Panc1 (cell line): ENCODE measurements around the gene CSMD2. TPM values are rescaled to one million over a fixed set of nuclear protein-coding genes. Genes with fewer than 3 reads are reported as not detected.

Experiments
- ATAC-seq: fragments of 200-7000 bp; cut with Tn5 transposase; 2 replicates; pipeline ENCODE4 v1.9.1; 2020; ENCODE audit warnings: mild to moderate bottlenecking, moderate library complexity
- BruUV-seq: library from RNA; stranded (reverse); fragments of 400-500 nt; replicated peaks from 2 replicates; lab custom pipeline; 2021; lab: Mats Ljungman, UMichigan
- CTCF ChIA-PET: fragments of 300-600 bp; sonication (Branson Sonifier 250); formaldehyde crosslinking; loops from one replicate; lab custom pipeline; 2022; ENCODE audit warnings: antibody characterized with exemption; lab: Charles Lee
- POLR2A ChIA-PET: fragments of 300-600 bp; sonication (Branson Sonifier 250); formaldehyde crosslinking; loops from one replicate; lab custom pipeline; 2022; ENCODE audit warnings: antibody characterized with exemption; lab: Charles Lee
- DNase-seq: peaks from one replicate; pipeline ENCODE4 v3.0.0-alpha.2; 2010; ENCODE audit warnings: low read depth, low spot score
- H3K27ac ChIP-seq: 2 replicates; pipeline ENCODE4 v1.5.1; 2011; ENCODE audit warnings: mild to moderate bottlenecking, low read length, inconsistent platforms
- H3K27me3 ChIP-seq: fragments of 200-500 bp; sonication (Bioruptor generic); 2 replicates; pipeline ENCODE4 v1.6.0; 2014; ENCODE audit warnings: low read length, inconsistent platforms; ENCODE audit not compliant: control insufficient read depth, insufficient read depth
- H3K36me3 ChIP-seq: fragments of 200-500 bp; sonication (Bioruptor generic); 2 replicates; pipeline ENCODE4 v1.5.1; 2014; ENCODE audit warnings: inconsistent platforms, mild to moderate bottlenecking, low read length, moderate library complexity; ENCODE audit not compliant: control insufficient read depth, insufficient read depth
- H3K4me1 ChIP-seq: 2 replicates; pipeline ENCODE4 v1.5.1; 2011; ENCODE audit warnings: inconsistent platforms, mild to moderate bottlenecking, low read length, moderate library complexity; ENCODE audit not compliant: control insufficient read depth, insufficient read depth
- H3K4me3 ChIP-seq, 2 experiments: 2 replicates each; pipeline ENCODE4 v1.5.1; 2011 to 2012; ENCODE audit warnings: low read depth in 2 of 2, low read length in 2 of 2, mild to moderate bottlenecking in 2 of 2, inconsistent platforms in 1 of 2, moderate library complexity in 1 of 2
- H3K9me3 ChIP-seq: fragments of 200-500 bp; sonication (Bioruptor generic); 2 replicates; pipeline ENCODE4 v1.5.1; 2014; ENCODE audit warnings: low read depth, mild to moderate bottlenecking, inconsistent platforms, low read length, moderate library complexity; ENCODE audit not compliant: control insufficient read depth, insufficient read depth
- CTCF ChIP-seq: fragments of 450-650 bp; IDR thresholded peaks from 2 replicates; pipeline ENCODE4 v1.5.1; 2017; ENCODE audit warnings: mild to moderate bottlenecking
- POLR2AphosphoS5 ChIP-seq: IDR thresholded peaks from 2 replicates; pipeline ENCODE4 v1.6.1; 2012; ENCODE audit warnings: mild to moderate bottlenecking, low read depth, low read length, moderate library complexity
- REST ChIP-seq, 2 experiments: IDR thresholded peaks; 2 replicates each; pipeline ENCODE4 v1.6.1; 2011 to 2012; ENCODE audit warnings: low read depth in 2 of 2, control low read depth in 1 of 2, low read length in 1 of 2, mild to moderate bottlenecking in 1 of 2, moderate library complexity in 1 of 2; ENCODE audit not compliant: insufficient read depth in 1 of 2
- SIN3A ChIP-seq: IDR thresholded peaks from 2 replicates; pipeline ENCODE4 v1.6.1; 2012; ENCODE audit warnings: low read depth, mild to moderate bottlenecking, low read length, moderate library complexity, borderline replicate concordance; ENCODE audit not compliant: insufficient read depth
- TCF7L2 ChIP-seq: IDR thresholded peaks from 2 replicates; pipeline ENCODE4 v1.6.1; 2011; ENCODE audit warnings: mild to moderate bottlenecking, low read depth, low read length, inconsistent platforms
- in situ Hi-C: cut with HindIII; loops from 2 replicates; pipeline ENCODE4 v1.10.0; 2016; ENCODE audit warnings: low sequenced_read_pairs, low pct_unique_long_range_greater_than_20kb
- intact Hi-C: fragments of 100-400 bp; cut with micrococcal nuclease; formaldehyde crosslinking; loops from one replicate; pipeline ENCODE4 v1.10.0; 2022; ENCODE audit not compliant: unreplicated experiment
- total RNA-seq: library from RNA; stranded (reverse); gene quantifications from one replicate; pipeline ENCODE4 v1.2.1, GENCODE V29; 2021; ENCODE audit not compliant: unreplicated experiment

Gene CSMD2
- total RNA-seq, 1 experiment from 2014 or later = not detected

- Histone ChIP-seq H3K27ac (no peak overlapping the region), H3K36me3 (no peaks in the 10 kb centered on the region), H3K4me1 (no peaks in the 10 kb centered on the region), H3K4me3 (no peak overlapping the region), H3K27me3 (peaks cover 12% of the 10 kb centered on the region), H3K9me3 (no peaks in the 10 kb centered on the region)
- DNase-seq (no peak), ATAC-seq (no peak)
- intact Hi-C loops = no loop called here
- no TSS peak for BruUV-seq
- in situ Hi-C loops = no loop called here
- CTCF ChIA-PET = no interaction called here
- POLR2A ChIA-PET = no interaction called here
- TF ChIP-seq CTCF (no peak), TCF7L2 (no peak), REST (IDR thresholded peaks at IDR 0.05; ENCODE audit: insufficient read depth in 1 of 2, low read depth in 2 of 2, low read length in 1 of 2) (no peak), SIN3A (no peak), POLR2AphosphoS5 (no peak)
Measured at GRCh38 chr1:33519240-33519884, 645.7 kb downstream of the CSMD2 start.

GRCh38 chr1:33517596-33518250 is 647.3 kb downstream of the CSMD2 start:
- CTCF ChIA-PET = interaction anchor here (0.6 kb wide), 1 partner anchor 212 kb away, joined by 7 read pairs; no protein-coding TSS in a partner anchor

More at GRCh38 chr1:33517596-33518250, 647.3 kb downstream of the CSMD2 start:
- H3K27ac ChIP-seq = no peak overlapping the region
- no peaks in the 10 kb centered on the region for H3K27me3 ChIP-seq
- ATAC-seq = no peak
- no TSS peak for BruUV-seq
- TF ChIP-seq TCF7L2 (no peak), SIN3A (no peak), CTCF (no peak), POLR2AphosphoS5 (no peak), REST (IDR thresholded peaks at IDR 0.05; ENCODE audit: insufficient read depth in 1 of 2, low read depth in 2 of 2, low read length in 1 of 2) (no peak)
- H3K9me3 ChIP-seq = no peaks in the 10 kb centered on the region
- in situ Hi-C loops = no loop called here
- no peak overlapping the region for H3K4me3 ChIP-seq
- H3K36me3 ChIP-seq = no peaks in the 10 kb centered on the region
- DNase-seq = no peak
- intact Hi-C loops = no loop called here
- H3K4me1 ChIP-seq = no peaks in the 10 kb centered on the region
- POLR2A ChIA-PET = no interaction called here
